GM19397 (cell line): ENCODE results near the gene CALM1.

Experiments used
- ATAC-seq: cut with Tn5 transposase; IDR thresholded peaks from one replicate; pipeline ENCODE4 v1.9.1; 2021; ENCODE audit warnings: mild to moderate bottlenecking, moderate library complexity; ENCODE audit not compliant: unreplicated experiment

Gene CALM1

GRCh38 chr14:90440021-90440451 is 43.2 kb downstream of the CALM1 start:
- ATAC-seq, result no peak

GRCh38 chr14:90440592-90440991 is 43.8 kb downstream of the CALM1 start:
- no peak for ATAC-seq

GRCh38 chr14:90442388-90442787 is 45.6 kb downstream of the CALM1 start:
- no peak for ATAC-seq

GRCh38 chr14:90443161-90444076 is 46.6 kb downstream of the CALM1 start:
- no peak for ATAC-seq

- no peak for ATAC-seq
Observed at GRCh38 chr14:90444077-90444696, 47.4 kb downstream of the CALM1 start.

GRCh38 chr14:90445011-90445410 is 48.2 kb downstream of the CALM1 start:
- ATAC-seq, result no peak

GRCh38 chr14:90446405-90446804 is 49.6 kb downstream of the CALM1 start:
- no peak for ATAC-seq

GRCh38 chr14:90447720-90448497 is 51.1 kb downstream of the CALM1 start:
- no peak for ATAC-seq

- ATAC-seq, result no peak
Observed at GRCh38 chr14:90449411-90449810, 52.6 kb downstream of the CALM1 start.

- ATAC-seq, result no peak
Observed at GRCh38 chr14:90450151-90450550, 53.3 kb downstream of the CALM1 start.

- no peak for ATAC-seq
Observed at GRCh38 chr14:90450667-90451066, 53.8 kb downstream of the CALM1 start.

GRCh38 chr14:90451443-90451842 is 54.6 kb downstream of the CALM1 start:
- no peak for ATAC-seq

- ATAC-seq, result no peak
Observed at GRCh38 chr14:90451961-90452360, 55.1 kb downstream of the CALM1 start.

- no peak for ATAC-seq
Observed at GRCh38 chr14:90452366-90452765, 55.5 kb downstream of the CALM1 start.

- no peak for ATAC-seq
Observed at GRCh38 chr14:90453401-90453951, 56.6 kb downstream of the CALM1 start.

GRCh38 chr14:90454041-90455000 is 57.5 kb downstream of the CALM1 start:
- no peak for ATAC-seq

GRCh38 chr14:90455100-90455571 is 58.3 kb downstream of the CALM1 start:
- ATAC-seq, result no peak

GRCh38 chr14:90456551-90456950 is 59.7 kb downstream of the CALM1 start:
- no peak for ATAC-seq

GRCh38 chr14:90457186-90457585 is 60.4 kb downstream of the CALM1 start:
- ATAC-seq, result no peak
